K562 (cell line): Measurements from ENCODE around the gene GATA1. TPM values are rescaled to one million over a fixed set of nuclear protein-coding genes. Genes with fewer than 3 reads are reported as not detected.
A peak's percentile ranks its signal among the peaks of the same experiment; 100 is the strongest.

Experiments
- ARNT ChIP-seq, 2 experiments: fragments of 450-650 bp; IDR thresholded peaks; 2 replicates each; pipeline ENCODE4 v1.6.1; 2016; ENCODE audit warnings: mild to moderate bottlenecking in 1 of 2
- CREB5 ChIP-seq: fragments of 250-450 bp; sonication (Bioruptor Pico); IDR thresholded peaks from 2 replicates; pipeline ENCODE4 v1.5.0; 2020; ENCODE audit warnings: mild to moderate bottlenecking
- EP300 ChIP-seq: IDR thresholded peaks from 2 replicates; pipeline ENCODE4 v1.6.1; 2012; ENCODE audit warnings: low read length, improper control_type of control experiment
- NFRKB ChIP-seq: fragments of 450-650 bp; IDR thresholded peaks from 2 replicates; pipeline ENCODE4 v1.6.1; 2016; ENCODE audit warnings: low read depth
- NR2F6 ChIP-seq: fragments of 450-650 bp; formaldehyde crosslinking; IDR thresholded peaks from 2 replicates; pipeline ENCODE4 v1.4.0; 2020; ENCODE audit warnings: mild to moderate bottlenecking
- PHF8 ChIP-seq: fragments of 200-600 bp; sonication (generic); IDR thresholded peaks from 2 replicates; pipeline ENCODE4 v1.6.1; 2012; ENCODE audit warnings: mixed run types, mild to moderate bottlenecking, inconsistent platforms, low read length, moderate library complexity, borderline replicate concordance
- ZNF407 ChIP-seq: fragments of 450-650 bp; IDR thresholded peaks from 2 replicates; pipeline ENCODE4 v1.6.1; 2016; ENCODE audit warnings: low read depth
- polyA plus RNA-seq, 8 experiments: library from polyadenylated mRNA; depleted of rRNA in 4 of 8; stranded (reverse) in 5 of 8; unstranded in 3 of 8; fragments of >200 nt; fragmentation: Nextera tagmentation in 2 of 8; fragmentation: Illumina TruSeq in 1 of 8; extraction: Ambion mirVana in 2 of 8; extraction: Trizol in 1 of 8; gene quantifications; 2 replicates each; pipeline versions ENCODE4 v1.2.1 to v1.2.3, GENCODE V29; 2011 to 2014; ENCODE audit warnings: inconsistent platforms in 1 of 8, missing spikeins in 1 of 8
- total RNA-seq, 7 experiments: library from RNA; depleted of rRNA in 6 of 7; stranded (reverse); fragments of >200 nt in 6 of 7; fragmentation: Illumina TruSeq in 2 of 7; extraction: Trizol in 2 of 7; gene quantifications; 2 replicates each; pipeline versions ENCODE4 v1.2.1 to v1.2.3, GENCODE V29; 2011 to 2021; ENCODE audit warnings: low replicate concordance in 1 of 7
- TF ChIP-seq, protein P1 (sequence below), 2 experiments: fragments of 200-800 bp in 1 of 2; sonication (Bioruptor generic) in 1 of 2; sonication (generic) in 1 of 2; formaldehyde crosslinking in 1 of 2; IDR thresholded peaks in 1 of 2; conservative IDR thresholded peaks in 1 of 2; 2 replicates each; pipeline versions ENCODE4 v1.5.0 to v1.6.1; 2016 to 2020; ENCODE audit warnings: missing compliant biosample characterization in 1 of 2, missing genetic modification characterization in 1 of 2, missing genetic modification reagents in 1 of 2
- TF ChIP-seq, protein P2 (sequence below): fragments of 450-650 bp; IDR thresholded peaks from 2 replicates; pipeline ENCODE4 v1.6.1; 2017; ENCODE audit warnings: mild to moderate bottlenecking, moderate library complexity
- TF ChIP-seq, protein P3 (sequence below): IDR thresholded peaks from 2 replicates; pipeline ENCODE4 v1.6.1; 2011; ENCODE audit not compliant: insufficient read length; ENCODE audit errors: extremely low read depth

Gene GATA1
- total and polyA plus RNA-seq, 9 of the 15 experiments (the other 6 are each of a cell fraction or from before 2014, with no cell fraction given), result 11.9 to 291 (median 116) TPM

GRCh38 chrX:48782795-48783194, 3.6 kb upstream of the GATA1 start (continued):
- TF ChIP-seq NFRKB, result no peak
- TF ChIP-seq, protein P1, sequence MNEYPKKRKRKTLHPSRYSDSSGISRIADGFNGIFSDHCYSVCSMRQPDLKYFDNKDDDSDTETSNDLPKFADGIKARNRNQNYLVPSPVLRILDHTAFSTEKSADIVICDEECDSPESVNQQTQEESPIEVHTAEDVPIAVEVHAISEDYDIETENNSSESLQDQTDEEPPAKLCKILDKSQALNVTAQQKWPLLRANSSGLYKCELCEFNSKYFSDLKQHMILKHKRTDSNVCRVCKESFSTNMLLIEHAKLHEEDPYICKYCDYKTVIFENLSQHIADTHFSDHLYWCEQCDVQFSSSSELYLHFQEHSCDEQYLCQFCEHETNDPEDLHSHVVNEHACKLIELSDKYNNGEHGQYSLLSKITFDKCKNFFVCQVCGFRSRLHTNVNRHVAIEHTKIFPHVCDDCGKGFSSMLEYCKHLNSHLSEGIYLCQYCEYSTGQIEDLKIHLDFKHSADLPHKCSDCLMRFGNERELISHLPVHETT (CRISPR knock-in tag; conservative IDR thresholded peaks at IDR 0.05 in 1 of 2, IDR thresholded peaks at IDR 0.05 in 1 of 2), result peak in 1 of 2 experiments; percentile 79; a peak in 2 of 4 replicates
- peak; percentile 97 for TF ChIP-seq EP300
- TF ChIP-seq NR2F6 (CRISPR knock-in tag), result no peak
- TF ChIP-seq, protein P2, sequence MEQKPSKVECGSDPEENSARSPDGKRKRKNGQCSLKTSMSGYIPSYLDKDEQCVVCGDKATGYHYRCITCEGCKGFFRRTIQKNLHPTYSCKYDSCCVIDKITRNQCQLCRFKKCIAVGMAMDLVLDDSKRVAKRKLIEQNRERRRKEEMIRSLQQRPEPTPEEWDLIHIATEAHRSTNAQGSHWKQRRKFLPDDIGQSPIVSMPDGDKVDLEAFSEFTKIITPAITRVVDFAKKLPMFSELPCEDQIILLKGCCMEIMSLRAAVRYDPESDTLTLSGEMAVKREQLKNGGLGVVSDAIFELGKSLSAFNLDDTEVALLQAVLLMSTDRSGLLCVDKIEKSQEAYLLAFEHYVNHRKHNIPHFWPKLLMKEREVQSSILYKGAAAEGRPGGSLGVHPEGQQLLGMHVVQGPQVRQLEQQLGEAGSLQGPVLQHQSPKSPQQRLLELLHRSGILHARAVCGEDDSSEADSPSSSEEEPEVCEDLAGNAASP, result no peak
- TF ChIP-seq ARNT (IDR thresholded peaks at IDR 0.05), result peak in 1 of 2 experiments; percentile 66; a peak in 1 of 4 replicates
- TF ChIP-seq, protein P3, sequence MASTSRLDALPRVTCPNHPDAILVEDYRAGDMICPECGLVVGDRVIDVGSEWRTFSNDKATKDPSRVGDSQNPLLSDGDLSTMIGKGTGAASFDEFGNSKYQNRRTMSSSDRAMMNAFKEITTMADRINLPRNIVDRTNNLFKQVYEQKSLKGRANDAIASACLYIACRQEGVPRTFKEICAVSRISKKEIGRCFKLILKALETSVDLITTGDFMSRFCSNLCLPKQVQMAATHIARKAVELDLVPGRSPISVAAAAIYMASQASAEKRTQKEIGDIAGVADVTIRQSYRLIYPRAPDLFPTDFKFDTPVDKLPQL, result no peak
- TF ChIP-seq PHF8, result no peak
- TF ChIP-seq ZNF407, result no peak
- no peak for TF ChIP-seq CREB5 (CRISPR knock-in tag)
